Measurements from ENCODE around the gene UBTF.

Gene UBTF

DNA sequence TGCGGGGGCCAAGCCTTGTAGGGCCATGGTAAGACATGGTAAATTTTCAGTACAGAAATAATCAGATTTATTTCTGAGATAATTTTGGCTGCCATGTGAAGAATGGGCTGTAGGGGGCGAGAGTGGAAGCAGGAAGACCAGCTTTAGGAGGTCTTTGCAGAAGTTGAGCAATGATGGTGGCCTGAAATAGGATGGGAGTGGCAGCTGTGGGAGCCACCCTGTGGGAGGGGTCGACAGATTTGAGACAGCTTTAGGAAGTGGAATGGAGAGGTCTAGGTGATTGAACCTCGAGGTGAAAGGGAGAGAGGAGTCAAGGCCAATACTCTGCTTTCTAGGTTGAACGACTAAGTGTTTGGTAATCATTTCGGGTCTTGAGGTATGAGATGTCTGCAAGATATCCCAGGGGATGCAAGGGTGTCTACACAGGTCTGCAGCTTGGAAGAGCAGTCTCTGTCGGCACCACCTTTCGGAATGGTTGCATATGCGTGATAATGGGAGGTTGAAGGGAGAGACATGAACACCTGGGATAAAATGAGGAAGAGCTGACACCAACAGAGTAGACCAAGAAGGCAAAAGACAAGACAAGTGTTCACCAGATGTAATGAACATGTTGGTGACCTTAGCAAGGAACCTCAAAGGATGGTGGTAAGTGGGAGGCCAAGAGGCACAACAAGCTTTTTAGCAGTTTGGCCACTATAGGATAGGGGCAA lies 15.6 kb downstream of the UBTF start:
- ATAC-seq (ENCODE audit: insufficient read depth, low read depth) (peak; percentile 27), DNase-seq (peak; percentile 80)
- TF ChIP-seq, protein P1, sequence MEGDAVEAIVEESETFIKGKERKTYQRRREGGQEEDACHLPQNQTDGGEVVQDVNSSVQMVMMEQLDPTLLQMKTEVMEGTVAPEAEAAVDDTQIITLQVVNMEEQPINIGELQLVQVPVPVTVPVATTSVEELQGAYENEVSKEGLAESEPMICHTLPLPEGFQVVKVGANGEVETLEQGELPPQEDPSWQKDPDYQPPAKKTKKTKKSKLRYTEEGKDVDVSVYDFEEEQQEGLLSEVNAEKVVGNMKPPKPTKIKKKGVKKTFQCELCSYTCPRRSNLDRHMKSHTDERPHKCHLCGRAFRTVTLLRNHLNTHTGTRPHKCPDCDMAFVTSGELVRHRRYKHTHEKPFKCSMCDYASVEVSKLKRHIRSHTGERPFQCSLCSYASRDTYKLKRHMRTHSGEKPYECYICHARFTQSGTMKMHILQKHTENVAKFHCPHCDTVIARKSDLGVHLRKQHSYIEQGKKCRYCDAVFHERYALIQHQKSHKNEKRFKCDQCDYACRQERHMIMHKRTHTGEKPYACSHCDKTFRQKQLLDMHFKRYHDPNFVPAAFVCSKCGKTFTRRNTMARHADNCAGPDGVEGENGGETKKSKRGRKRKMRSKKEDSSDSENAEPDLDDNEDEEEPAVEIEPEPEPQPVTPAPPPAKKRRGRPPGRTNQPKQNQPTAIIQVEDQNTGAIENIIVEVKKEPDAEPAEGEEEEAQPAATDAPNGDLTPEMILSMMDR (IDR thresholded peaks at IDR 0.05; ENCODE audit: borderline replicate concordance, extremely low read depth, low read length, poor library complexity, severe bottlenecking), result peak; percentile 82
- no peak for TF ChIP-seq EZH2 (IDR thresholded peaks at IDR 0.05; ENCODE audit: borderline replicate concordance, low read depth, low read length, severe bottlenecking)
- Histone ChIP-seq H3K79me2 (ENCODE audit: insufficient read depth, low read length) (peaks cover 10% of the 10 kb centered on the region), H3K27ac (ENCODE audit: low read length) (no peak overlapping the region), H3K4me3 (ENCODE audit: low read depth in 1 of 2, low read length in 2 of 2) (no peak overlapping the region), H3K9ac (ENCODE audit: low read depth, low read length) (no peak overlapping the region), H3K4me1 (ENCODE audit: insufficient read depth, low read length) (peaks cover 15% of the 10 kb centered on the region), H4K20me1 (ENCODE audit: insufficient read depth, low read length) (peaks cover 4% of the 10 kb centered on the region), H2AFZ (ENCODE audit: low read depth, low read length) (no peak overlapping the region; the same call in 1 of the 2 replicates), H3K27me3 (ENCODE audit: insufficient read depth, low read length, poor library complexity) (no peaks in the 10 kb centered on the region), H3K4me2 (ENCODE audit: insufficient read depth, low read length) (peak overlapping the region; percentile 2; the same call in 1 of the 2 replicates), H3K9me3 (ENCODE audit: insufficient read depth, low read length, severe bottlenecking) (no peaks in the 10 kb centered on the region), H3K36me3 (ENCODE audit: insufficient read depth, low read length) (peaks cover 24% of the 10 kb centered on the region)

DNA sequence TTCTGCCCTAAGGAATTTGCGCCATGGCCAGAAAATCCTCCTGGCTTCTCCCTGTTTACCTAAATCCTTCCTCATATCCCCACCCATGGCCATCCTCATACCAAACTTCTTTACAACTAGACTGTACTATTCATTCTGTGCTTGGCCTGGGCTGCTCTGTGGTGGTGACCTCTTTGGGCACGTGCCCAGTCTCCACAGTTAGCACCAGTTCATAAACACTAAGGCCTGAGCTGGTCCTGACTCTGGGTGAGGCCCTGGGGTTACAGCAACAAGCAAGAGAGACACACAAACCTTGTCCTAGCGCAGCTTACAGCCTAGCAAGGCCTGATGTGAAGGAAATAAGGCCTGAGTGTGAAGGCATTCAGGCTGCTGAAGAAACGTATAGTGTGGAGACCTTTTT lies 16.7 kb downstream of the UBTF start:
- no peak overlapping the region for H3K4me2 ChIP-seq (ENCODE audit: insufficient read depth, low read length)
- TF ChIP-seq, protein P1 (IDR thresholded peaks at IDR 0.05; ENCODE audit: borderline replicate concordance, extremely low read depth, low read length, poor library complexity, severe bottlenecking), result no peak
- TF ChIP-seq EZH2 (IDR thresholded peaks at IDR 0.05; ENCODE audit: borderline replicate concordance, low read depth, low read length, severe bottlenecking), result no peak
- peaks cover 25% of the 10 kb centered on the region for H3K4me1 ChIP-seq (ENCODE audit: insufficient read depth, low read length)
- no peak overlapping the region for H2AFZ ChIP-seq (ENCODE audit: low read depth, low read length)
- H3K27ac ChIP-seq (ENCODE audit: low read length), result no peak overlapping the region
- no peaks in the 10 kb centered on the region for H3K27me3 ChIP-seq (ENCODE audit: insufficient read depth, low read length, poor library complexity)
- peaks cover 13% of the 10 kb centered on the region for H4K20me1 ChIP-seq (ENCODE audit: insufficient read depth, low read length)
- H3K36me3 ChIP-seq (ENCODE audit: insufficient read depth, low read length), result peaks cover 16% of the 10 kb centered on the region
- H3K4me3 ChIP-seq (ENCODE audit: low read depth in 1 of 2, low read length in 2 of 2), result no peak overlapping the region
- H3K79me2 ChIP-seq (ENCODE audit: insufficient read depth, low read length), result peaks cover 21% of the 10 kb centered on the region
- DNase-seq (no peak), ATAC-seq (ENCODE audit: insufficient read depth, low read depth) (no peak)
- no peaks in the 10 kb centered on the region for H3K9me3 ChIP-seq (ENCODE audit: insufficient read depth, low read length, severe bottlenecking)
- no peak overlapping the region for H3K9ac ChIP-seq (ENCODE audit: low read depth, low read length)

DNA sequence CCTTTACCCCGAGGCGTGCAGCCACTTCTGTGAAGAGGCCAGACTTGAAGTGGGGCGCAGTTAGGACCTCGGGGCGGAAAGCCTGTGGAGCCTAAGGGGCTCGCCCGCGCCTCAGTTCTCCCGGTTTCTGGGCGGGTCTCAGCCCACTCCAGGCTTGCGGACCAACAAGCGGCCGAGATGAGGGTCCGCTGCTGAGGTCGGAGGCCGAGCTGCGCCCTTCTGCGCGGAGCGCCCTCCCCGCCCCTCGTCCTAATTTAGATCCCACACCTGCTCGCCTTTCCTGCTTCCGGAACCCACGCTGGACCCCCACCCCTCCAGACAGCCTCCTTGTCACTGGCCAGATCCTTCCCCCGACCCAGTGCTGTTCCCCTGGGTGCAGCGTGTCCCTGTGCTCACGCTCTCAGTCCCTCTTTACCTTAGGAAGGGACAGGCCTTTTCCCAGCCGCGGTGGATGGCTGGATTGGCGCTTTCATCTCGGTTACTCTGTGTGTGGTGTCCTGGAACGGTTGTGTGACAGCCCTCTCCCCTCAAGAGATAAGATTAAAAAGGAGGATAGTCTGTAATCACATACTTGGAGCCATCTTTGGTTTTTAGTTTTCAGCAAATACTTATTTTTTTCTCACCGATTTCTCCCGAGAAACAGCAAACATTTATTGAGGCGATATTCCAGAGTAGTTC lies 18.9 kb downstream of the UBTF start:
- Histone ChIP-seq H3K9ac (ENCODE audit: low read depth, low read length) (peak overlapping the region; percentile 98), H3K4me1 (ENCODE audit: insufficient read depth, low read length) (peaks cover 36% of the 10 kb centered on the region), H3K27me3 (ENCODE audit: insufficient read depth, low read length, poor library complexity) (no peaks in the 10 kb centered on the region), H4K20me1 (ENCODE audit: insufficient read depth, low read length) (peaks cover 19% of the 10 kb centered on the region), H3K27ac (ENCODE audit: low read length) (peak overlapping the region; percentile 93), H2AFZ (ENCODE audit: low read depth, low read length) (peak overlapping the region; percentile 84), H3K79me2 (ENCODE audit: insufficient read depth, low read length) (peaks cover 36% of the 10 kb centered on the region), H3K36me3 (ENCODE audit: insufficient read depth, low read length) (peaks cover 22% of the 10 kb centered on the region), H3K9me3 (ENCODE audit: insufficient read depth, low read length, severe bottlenecking) (no peaks in the 10 kb centered on the region), H3K4me3 (ENCODE audit: low read depth in 1 of 2, low read length in 2 of 2) (peak overlapping the region; percentile 62 to 74), H3K4me2 (ENCODE audit: insufficient read depth, low read length) (peak overlapping the region; percentile 82)
- DNase-seq (peak; percentile 47), ATAC-seq (ENCODE audit: insufficient read depth, low read depth) (peak; percentile 1; the same call in 2 of the 3 replicates)
- TF ChIP-seq EZH2 (IDR thresholded peaks at IDR 0.05; ENCODE audit: borderline replicate concordance, low read depth, low read length, severe bottlenecking), result no peak
- TF ChIP-seq, protein P1 (IDR thresholded peaks at IDR 0.05; ENCODE audit: borderline replicate concordance, extremely low read depth, low read length, poor library complexity, severe bottlenecking), result no peak

Measured in DND-41 (cell line).